ENCODE measurements around the gene PRF1. TPM values are rescaled to one million over a fixed set of nuclear protein-coding genes. Genes with fewer than 3 reads are reported as not detected.

Gene PRF1
- total RNA-seq, 1 donor from 2014 or later: 29.5 TPM

DNA sequence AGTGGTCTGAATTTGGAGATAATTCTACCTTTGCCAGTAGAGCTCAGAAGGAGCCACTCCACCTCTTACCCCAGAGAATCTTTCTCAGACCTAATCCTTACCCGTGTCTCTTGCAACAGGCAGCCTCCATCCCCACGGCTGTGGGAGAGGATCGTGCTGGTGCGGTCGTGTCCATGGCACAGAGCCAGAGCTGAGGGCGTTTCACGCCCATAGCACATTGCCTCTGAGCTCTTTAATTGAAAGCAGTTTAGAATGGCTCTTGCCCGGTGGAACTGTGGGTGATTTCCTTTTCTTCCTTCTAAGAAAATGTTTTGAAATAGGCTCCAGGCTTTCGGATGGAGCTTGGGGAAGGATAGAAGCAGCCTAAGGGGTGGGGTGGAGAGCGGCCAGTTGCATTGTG is 41.5 kb downstream of the PRF1 start:
- Histone ChIP-seq H3K4me3 (no peak overlapping the region), H3K9me3 (no peaks in the 10 kb centered on the region), H3K27ac (no peak overlapping the region), H3K36me3 (peaks cover 27% of the 10 kb centered on the region), H3K4me1 (peaks cover 40% of the 10 kb centered on the region), H3K27me3 (ENCODE audit: low read depth) (no peaks in the 10 kb centered on the region)
- TF ChIP-seq, protein P1, sequence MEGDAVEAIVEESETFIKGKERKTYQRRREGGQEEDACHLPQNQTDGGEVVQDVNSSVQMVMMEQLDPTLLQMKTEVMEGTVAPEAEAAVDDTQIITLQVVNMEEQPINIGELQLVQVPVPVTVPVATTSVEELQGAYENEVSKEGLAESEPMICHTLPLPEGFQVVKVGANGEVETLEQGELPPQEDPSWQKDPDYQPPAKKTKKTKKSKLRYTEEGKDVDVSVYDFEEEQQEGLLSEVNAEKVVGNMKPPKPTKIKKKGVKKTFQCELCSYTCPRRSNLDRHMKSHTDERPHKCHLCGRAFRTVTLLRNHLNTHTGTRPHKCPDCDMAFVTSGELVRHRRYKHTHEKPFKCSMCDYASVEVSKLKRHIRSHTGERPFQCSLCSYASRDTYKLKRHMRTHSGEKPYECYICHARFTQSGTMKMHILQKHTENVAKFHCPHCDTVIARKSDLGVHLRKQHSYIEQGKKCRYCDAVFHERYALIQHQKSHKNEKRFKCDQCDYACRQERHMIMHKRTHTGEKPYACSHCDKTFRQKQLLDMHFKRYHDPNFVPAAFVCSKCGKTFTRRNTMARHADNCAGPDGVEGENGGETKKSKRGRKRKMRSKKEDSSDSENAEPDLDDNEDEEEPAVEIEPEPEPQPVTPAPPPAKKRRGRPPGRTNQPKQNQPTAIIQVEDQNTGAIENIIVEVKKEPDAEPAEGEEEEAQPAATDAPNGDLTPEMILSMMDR (IDR thresholded peaks at IDR 0.05): no peak
- DNase-seq (peak; percentile 67), ATAC-seq (peak in 1 of 2 donors; percentile 23)
- intact Hi-C loops (cut with DNase I): no loop called here

DNA sequence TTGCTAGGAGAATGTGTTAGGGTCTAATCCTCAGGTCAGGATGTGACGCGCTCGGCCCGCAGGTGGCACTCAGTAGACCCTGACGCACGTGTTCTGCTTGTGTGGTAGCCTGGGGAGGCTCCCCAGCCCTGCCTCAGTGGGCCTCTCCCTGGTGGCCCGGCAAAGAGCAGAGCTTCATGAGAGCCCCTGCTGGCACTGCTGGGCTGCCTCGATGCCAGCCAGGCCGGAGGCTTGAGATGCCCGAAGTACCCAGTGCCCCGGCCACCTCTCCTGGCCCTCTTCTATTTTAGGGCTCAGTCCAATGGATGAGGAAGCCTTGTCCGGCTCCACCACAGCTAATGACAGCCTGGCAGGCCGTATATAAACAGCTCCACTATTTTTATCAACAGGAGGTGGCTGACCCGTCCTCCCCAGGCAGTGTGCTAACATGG is 42.0 kb downstream of the PRF1 start:
- Histone ChIP-seq H3K36me3 (peaks cover 23% of the 10 kb centered on the region), H3K27ac (no peak overlapping the region), H3K27me3 (ENCODE audit: low read depth) (no peaks in the 10 kb centered on the region), H3K4me3 (no peak overlapping the region), H3K9me3 (no peaks in the 10 kb centered on the region), H3K4me1 (peaks cover 40% of the 10 kb centered on the region)
- DNase-seq (no peak), ATAC-seq (no peak)
- intact Hi-C loops (cut with DNase I): no loop called here
- TF ChIP-seq, protein P1 (IDR thresholded peaks at IDR 0.05): no peak

DNA sequence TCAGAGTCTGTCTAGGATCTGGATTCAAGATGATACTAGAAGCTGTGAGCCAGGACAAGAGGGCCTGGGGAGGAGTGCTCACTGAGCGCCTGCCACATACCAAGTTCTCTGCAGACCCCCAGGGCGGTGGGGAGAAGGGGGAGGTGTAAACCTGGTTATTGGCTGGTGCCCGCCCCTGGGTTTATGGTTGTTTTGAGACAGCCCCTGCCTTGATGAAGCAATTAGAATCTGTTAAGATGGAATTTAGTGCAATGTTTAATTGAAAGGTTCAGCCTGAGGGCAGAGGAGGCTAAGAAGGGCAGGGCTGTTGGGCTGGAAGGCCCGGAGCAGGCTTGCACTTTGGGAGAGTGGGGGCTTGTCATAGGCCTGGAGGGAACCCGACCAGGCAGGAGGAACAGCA is 42.7 kb downstream of the PRF1 start:
- TF ChIP-seq, protein P1 (IDR thresholded peaks at IDR 0.05): no peak
- no peak for DNase-seq
- Histone ChIP-seq H3K4me1 (peaks cover 40% of the 10 kb centered on the region), H3K4me3 (no peak overlapping the region), H3K27ac (no peak overlapping the region), H3K36me3 (peaks cover 22% of the 10 kb centered on the region), H3K27me3 (ENCODE audit: low read depth) (no peaks in the 10 kb centered on the region), H3K9me3 (no peaks in the 10 kb centered on the region)
- intact Hi-C loops (cut with DNase I): no loop called here
- ATAC-seq: no peak

DNA sequence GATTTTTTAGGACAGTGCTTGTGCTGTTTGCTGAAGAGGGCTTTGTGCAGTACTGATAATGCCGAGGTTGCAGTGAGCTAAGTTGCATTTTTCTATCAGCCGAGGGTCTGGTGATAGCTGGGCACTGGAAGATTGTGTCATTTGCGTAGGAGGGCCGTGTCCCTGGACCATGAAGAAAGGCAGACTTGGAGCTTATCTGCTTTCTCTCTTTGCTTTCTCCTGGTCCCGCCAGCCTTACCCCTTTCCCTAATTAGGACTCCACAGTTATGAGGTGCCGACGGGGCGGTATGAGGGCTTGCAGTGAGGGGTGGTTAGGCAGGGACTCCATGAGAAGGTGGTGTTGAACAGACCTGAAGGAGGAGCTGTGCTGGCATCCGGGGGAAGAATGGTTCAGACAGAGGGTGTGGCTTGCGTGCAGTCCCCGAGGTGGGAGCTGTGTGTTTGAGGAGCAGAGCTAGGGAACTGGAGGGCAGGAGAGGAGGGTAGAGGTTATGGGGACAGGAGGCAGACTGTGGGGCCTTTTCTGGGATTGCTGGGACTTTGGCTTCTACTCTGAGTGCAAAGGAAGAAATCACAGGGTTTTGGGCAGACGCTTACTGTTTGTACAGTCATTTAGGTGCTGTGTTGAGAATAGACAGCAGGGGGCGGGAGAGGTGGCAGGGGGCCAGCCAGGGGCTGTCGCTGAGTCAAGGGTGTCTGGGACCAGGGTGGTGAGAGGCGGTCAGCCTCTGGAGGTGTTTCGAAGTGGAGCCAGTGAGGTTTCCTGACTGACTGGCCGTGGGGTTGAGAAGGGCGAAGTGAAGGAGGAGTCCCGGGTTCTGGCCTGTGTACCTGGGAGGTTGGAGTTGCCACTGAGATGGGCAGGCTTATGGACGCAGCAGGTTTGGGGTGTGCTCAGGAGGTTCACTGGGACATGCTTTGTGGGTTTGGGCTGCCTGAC is 43.4 kb downstream of the PRF1 start:
- intact Hi-C loops (cut with DNase I): no loop called here
- Histone ChIP-seq H3K36me3 (peaks cover 15% of the 10 kb centered on the region), H3K27ac (no peak overlapping the region), H3K4me3 (no peak overlapping the region), H3K4me1 (peaks cover 40% of the 10 kb centered on the region), H3K27me3 (ENCODE audit: low read depth) (no peaks in the 10 kb centered on the region), H3K9me3 (no peaks in the 10 kb centered on the region)
- TF ChIP-seq, protein P1 (IDR thresholded peaks at IDR 0.05): peak; percentile 53
- DNase-seq (peak; percentile 68), ATAC-seq (peak; percentile 85 to 87)

DNA sequence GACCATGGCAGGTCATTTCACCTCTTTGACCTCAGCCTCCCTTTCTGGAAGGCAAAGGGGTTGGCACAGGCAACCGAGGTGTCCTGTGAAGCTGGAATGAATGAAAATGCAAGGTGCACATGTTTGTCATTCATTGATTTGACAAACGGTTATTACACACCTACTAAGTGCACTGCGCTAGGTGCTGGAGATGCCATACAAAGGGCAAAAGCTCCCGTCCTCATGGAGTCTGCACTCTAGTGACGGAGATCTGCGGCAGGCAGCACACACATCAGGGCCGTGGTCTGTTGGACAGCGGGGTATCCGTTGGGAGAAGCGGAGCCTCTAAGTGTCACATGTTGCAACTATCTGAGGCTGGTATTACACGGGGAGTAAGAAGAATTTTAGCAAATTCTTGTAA is 44.2 kb downstream of the PRF1 start:
- peaks cover 11% of the 10 kb centered on the region for H3K36me3 ChIP-seq
- intact Hi-C loops (cut with DNase I): no loop called here
- H3K9me3 ChIP-seq: no peaks in the 10 kb centered on the region
- H3K27ac ChIP-seq: no peak overlapping the region
- no peak for DNase-seq
- TF ChIP-seq, protein P1 (IDR thresholded peaks at IDR 0.05): no peak
- ATAC-seq: no peak
- H3K4me3 ChIP-seq: no peak overlapping the region
- no peaks in the 10 kb centered on the region for H3K27me3 ChIP-seq (ENCODE audit: low read depth)
- peaks cover 40% of the 10 kb centered on the region for H3K4me1 ChIP-seq

Data from lower lobe of right lung (tissue), 2 donors.